Measurements from ENCODE around the gene TMEM186. TPM values are rescaled to one million over a fixed set of nuclear protein-coding genes. Genes with fewer than 3 reads are reported as not detected.
"Not testable (repeated sequence)": the region's sequence is repeated elsewhere in the genome, so short reads cannot be mapped to it uniquely, and the experiment has no call there.

The TMEM186 gene
- total RNA-seq, 1 experiment from 2014 or later, result 20.5 TPM

- no peak overlapping the region for H2AFZ ChIP-seq
- H3K4me2 ChIP-seq, result peak overlapping the region; percentile 96; the same call in 1 of the 2 replicates
- TF ChIP-seq EZH2 (IDR thresholded peaks at IDR 0.05; ENCODE audit: low read depth), result no peak
- TF ChIP-seq, protein P1, sequence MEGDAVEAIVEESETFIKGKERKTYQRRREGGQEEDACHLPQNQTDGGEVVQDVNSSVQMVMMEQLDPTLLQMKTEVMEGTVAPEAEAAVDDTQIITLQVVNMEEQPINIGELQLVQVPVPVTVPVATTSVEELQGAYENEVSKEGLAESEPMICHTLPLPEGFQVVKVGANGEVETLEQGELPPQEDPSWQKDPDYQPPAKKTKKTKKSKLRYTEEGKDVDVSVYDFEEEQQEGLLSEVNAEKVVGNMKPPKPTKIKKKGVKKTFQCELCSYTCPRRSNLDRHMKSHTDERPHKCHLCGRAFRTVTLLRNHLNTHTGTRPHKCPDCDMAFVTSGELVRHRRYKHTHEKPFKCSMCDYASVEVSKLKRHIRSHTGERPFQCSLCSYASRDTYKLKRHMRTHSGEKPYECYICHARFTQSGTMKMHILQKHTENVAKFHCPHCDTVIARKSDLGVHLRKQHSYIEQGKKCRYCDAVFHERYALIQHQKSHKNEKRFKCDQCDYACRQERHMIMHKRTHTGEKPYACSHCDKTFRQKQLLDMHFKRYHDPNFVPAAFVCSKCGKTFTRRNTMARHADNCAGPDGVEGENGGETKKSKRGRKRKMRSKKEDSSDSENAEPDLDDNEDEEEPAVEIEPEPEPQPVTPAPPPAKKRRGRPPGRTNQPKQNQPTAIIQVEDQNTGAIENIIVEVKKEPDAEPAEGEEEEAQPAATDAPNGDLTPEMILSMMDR (conservative IDR thresholded peaks at IDR 0.05), result no peak
- no peaks in the 10 kb centered on the region for H3K27me3 ChIP-seq (ENCODE audit: insufficient read depth, low read depth)
- no peak for DNase-seq
- no peak overlapping the region for H3K4me3 ChIP-seq
- H3K36me3 ChIP-seq (ENCODE audit: low read depth), result 0 out of 2 replicates have a peak, but pooled peaks cover 8% of the 10 kb centered on the region
- H3F3A ChIP-seq (ENCODE audit: insufficient read depth, low read depth), result peaks cover 3% of the 10 kb centered on the region
- ChIA-PET CTCF (no interaction called here), POLR2A (ENCODE audit: unreplicated experiment) (no interaction called here)
- no peaks in the 10 kb centered on the region for H3K9me2 ChIP-seq (ENCODE audit: insufficient read depth)
- H3K9me3 ChIP-seq (ENCODE audit: insufficient read depth, low read depth), result no peaks in the 10 kb centered on the region
- H3K79me2 ChIP-seq (ENCODE audit: low read depth), result peaks cover 57% of the 10 kb centered on the region
- intact Hi-C loops (cut with micrococcal nuclease; ENCODE audit: unreplicated experiment), result loop anchor here (2.0 to 5.0 kb wide), 4 partner anchors 73 to 166 kb away; partner anchors contain the start of genes CARHSP1 and USP7
- peaks cover 27% of the 10 kb centered on the region for H4K20me1 ChIP-seq (ENCODE audit: insufficient read depth)
- H3K4me1 ChIP-seq (replicated peaks; ENCODE audit: insufficient read depth), result peaks cover 22% of the 10 kb centered on the region
- H3K27ac ChIP-seq, result no peak overlapping the region
- no TSS peak for BruUV-seq (replicated peaks)
Observed at GRCh38 chr16:8795818-8796217, 1.6 kb downstream of the TMEM186 start.

GRCh38 chr16:8795091-8795490, 2.3 kb downstream of the TMEM186 start:
- CTCF ChIA-PET, result no interaction called here
- H3K79me2 ChIP-seq (ENCODE audit: low read depth), result peaks cover 50% of the 10 kb centered on the region
- TF ChIP-seq, protein P1 (conservative IDR thresholded peaks at IDR 0.05), result no peak
- TF ChIP-seq EZH2 (IDR thresholded peaks at IDR 0.05; ENCODE audit: low read depth), result no peak

DNA sequence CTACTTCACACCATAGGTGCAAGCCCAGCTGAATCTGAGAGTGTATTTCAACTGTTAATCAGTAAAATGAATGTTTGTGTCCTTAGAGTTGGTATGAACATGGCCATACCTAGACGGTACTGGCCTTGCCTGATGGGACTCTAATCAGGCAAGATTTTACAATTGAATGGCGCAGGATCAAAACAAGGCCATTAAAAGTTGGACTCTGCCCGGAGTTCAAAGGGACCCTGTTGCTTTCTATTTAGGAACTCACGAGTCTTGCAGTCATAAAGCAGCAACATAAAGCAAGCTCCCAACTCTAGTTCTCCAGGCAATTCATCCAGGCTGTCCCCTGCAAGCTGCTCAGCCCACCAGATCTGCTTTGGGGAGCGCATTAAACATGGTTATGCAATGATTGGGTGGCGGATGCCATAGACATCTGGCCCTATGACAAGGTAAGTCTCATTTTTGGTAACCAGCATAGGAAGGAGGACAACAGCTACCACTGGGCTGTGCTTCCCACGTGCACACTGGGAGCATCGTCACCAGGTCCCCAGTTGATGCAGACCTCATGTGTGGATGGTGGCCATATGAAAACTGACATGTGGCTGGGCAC, 8.8 kb downstream of the TMEM186 start:
- DNase-seq, result no peak
- ChIA-PET CTCF (interaction anchor here (0.6 kb wide), 1 partner anchor 8 kb away, joined by 3 read pairs; no protein-coding TSS in a partner anchor), POLR2A (ENCODE audit: unreplicated experiment) (interaction anchor here (0.6 kb wide), 1 partner anchor 170 kb away, joined by 4 read pairs; no protein-coding TSS in a partner anchor)
- Histone ChIP-seq H2AFZ (no peak overlapping the region), H3K27me3 (ENCODE audit: insufficient read depth, low read depth) (no peaks in the 10 kb centered on the region), H3K4me3 (no peak overlapping the region), H3K9me3 (ENCODE audit: insufficient read depth, low read depth) (no peaks in the 10 kb centered on the region), H3K4me1 (replicated peaks; ENCODE audit: insufficient read depth) (no peaks in the 10 kb centered on the region), H3K27ac (no peak overlapping the region), H3K36me3 (ENCODE audit: low read depth) (no peaks in the 10 kb centered on the region), H3K9me2 (ENCODE audit: insufficient read depth) (no peaks in the 10 kb centered on the region), H3K79me2 (ENCODE audit: low read depth) (no peaks in the 10 kb centered on the region), H3F3A (ENCODE audit: insufficient read depth, low read depth) (no peaks in the 10 kb centered on the region; the same call in 1 of the 2 replicates), H3K4me2 (no peak overlapping the region), H4K20me1 (ENCODE audit: insufficient read depth) (peaks cover 3% of the 10 kb centered on the region; the same call in 1 of the 2 replicates)
- intact Hi-C loops (cut with micrococcal nuclease; ENCODE audit: unreplicated experiment), result no loop called here
- no TSS peak for BruUV-seq (replicated peaks)
- TF ChIP-seq, protein P1 (conservative IDR thresholded peaks at IDR 0.05), result no peak
- TF ChIP-seq EZH2 (IDR thresholded peaks at IDR 0.05; ENCODE audit: low read depth), result no peak

More at GRCh38 chr16:8795091-8795490, 2.3 kb downstream of the TMEM186 start:
- Histone ChIP-seq H3K4me2 (no peak overlapping the region), H3K36me3 (ENCODE audit: low read depth) (0 out of 2 replicates have a peak, but pooled peaks cover 8% of the 10 kb centered on the region), H2AFZ (no peak overlapping the region), H3F3A (ENCODE audit: insufficient read depth, low read depth) (no peaks in the 10 kb centered on the region; the same call in none of the 2 replicates), H3K27me3 (ENCODE audit: insufficient read depth, low read depth) (no peaks in the 10 kb centered on the region), H3K4me1 (replicated peaks; ENCODE audit: insufficient read depth) (peaks cover 22% of the 10 kb centered on the region), H3K9me2 (ENCODE audit: insufficient read depth) (no peaks in the 10 kb centered on the region), H3K4me3 (no peak overlapping the region), H4K20me1 (ENCODE audit: insufficient read depth) (peaks cover 20% of the 10 kb centered on the region; the same call in 1 of the 2 replicates), H3K27ac (no peak overlapping the region), H3K9me3 (ENCODE audit: insufficient read depth, low read depth) (no peaks in the 10 kb centered on the region)
- no peak for DNase-seq
- no TSS peak for BruUV-seq (replicated peaks)
- POLR2A ChIA-PET (ENCODE audit: unreplicated experiment), result no interaction called here
- intact Hi-C loops (cut with micrococcal nuclease; ENCODE audit: unreplicated experiment), result loop anchor here (5.0 kb wide), 1 partner anchor 167 kb away; the partner anchor contains the start of gene USP7

DNA sequence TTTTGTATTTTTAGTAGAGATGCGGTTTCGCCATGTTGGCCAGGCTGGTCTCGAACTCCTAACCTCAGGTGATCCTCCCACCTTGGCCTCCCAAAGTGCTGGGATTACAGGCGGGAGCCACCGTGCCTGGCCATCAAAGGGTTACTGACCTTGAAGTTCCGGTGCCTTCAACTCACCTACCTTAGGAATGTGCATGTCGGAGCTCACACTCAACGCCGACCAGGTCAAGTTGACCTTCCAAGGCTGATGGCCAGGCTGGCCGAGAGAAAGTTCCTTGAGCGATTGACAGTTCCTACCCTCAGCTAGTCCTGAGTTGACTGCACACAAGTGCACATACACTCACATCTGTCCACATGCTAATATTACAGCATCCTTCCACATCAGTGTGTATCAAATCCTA, 11.1 kb downstream of the TMEM186 start:
- CTCF ChIA-PET; H3K9me3 ChIP-seq (ENCODE audit: insufficient read depth, low read depth); H4K20me1 ChIP-seq (ENCODE audit: insufficient read depth); intact Hi-C loops (cut with micrococcal nuclease; ENCODE audit: unreplicated experiment); H2AFZ ChIP-seq; H3K36me3 ChIP-seq (ENCODE audit: low read depth); H3K79me2 ChIP-seq (ENCODE audit: low read depth); H3K4me3 ChIP-seq; H3K4me2 ChIP-seq; H3K27me3 ChIP-seq (ENCODE audit: insufficient read depth, low read depth); BruUV-seq (replicated peaks); H3K4me1 ChIP-seq (replicated peaks; ENCODE audit: insufficient read depth); H3K27ac ChIP-seq; DNase-seq; H3K9me2 ChIP-seq (ENCODE audit: insufficient read depth); H3F3A ChIP-seq (ENCODE audit: insufficient read depth, low read depth): not testable (repeated sequence)
- POLR2A ChIA-PET (ENCODE audit: unreplicated experiment), result interaction anchor here (0.6 kb wide), 1 partner anchor 44 kb away, joined by 3 read pairs; no protein-coding TSS in a partner anchor

Measured in PC-9 (cell line).